Cortex of kidney (tissue), 1 donor: ENCODE results near the gene RTN4.

Experiments used
- DNase-seq: peaks from one replicate; lab custom pipeline; 2025; lab: John Stamatoyannopoulos, UW

The RTN4 gene

DNA sequence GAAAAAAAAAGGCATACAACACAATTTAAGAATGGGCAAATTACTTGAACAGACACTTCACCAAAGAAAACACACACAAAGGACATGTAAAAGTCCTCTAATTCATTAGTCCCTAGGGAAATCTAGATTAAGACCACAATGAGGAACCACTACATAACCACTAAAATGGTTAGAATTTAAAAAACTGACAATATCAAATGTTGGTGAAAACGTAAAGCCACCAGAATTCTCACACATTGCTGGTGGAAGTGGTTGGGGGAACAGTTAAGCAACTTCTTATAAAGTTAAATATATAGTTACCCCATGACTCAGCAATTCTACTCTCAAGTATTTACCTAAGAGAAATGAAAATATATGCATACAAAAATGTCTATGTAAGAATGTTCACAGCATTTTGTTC lies 11.8 kb downstream of the RTN4 start:
- no peak for DNase-seq

DNA sequence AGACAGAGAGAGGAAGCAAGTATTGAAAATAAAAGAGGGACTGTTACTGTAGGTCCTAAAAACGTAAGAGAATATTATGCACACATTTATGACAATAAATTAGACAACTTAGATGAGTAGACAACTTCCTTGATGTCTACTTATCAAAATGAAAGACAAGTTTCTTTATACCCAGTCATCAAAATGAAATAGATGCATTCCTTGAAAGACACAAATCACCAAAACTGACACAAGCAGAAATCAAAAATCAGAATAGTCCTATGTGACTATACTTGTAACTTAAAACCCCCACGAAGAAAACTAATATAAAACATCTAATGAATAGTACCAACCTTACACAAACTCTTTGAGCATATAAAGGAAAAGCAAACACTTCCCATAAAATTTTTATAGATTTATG lies 14.5 kb downstream of the RTN4 start:
- DNase-seq, result no peak

DNA sequence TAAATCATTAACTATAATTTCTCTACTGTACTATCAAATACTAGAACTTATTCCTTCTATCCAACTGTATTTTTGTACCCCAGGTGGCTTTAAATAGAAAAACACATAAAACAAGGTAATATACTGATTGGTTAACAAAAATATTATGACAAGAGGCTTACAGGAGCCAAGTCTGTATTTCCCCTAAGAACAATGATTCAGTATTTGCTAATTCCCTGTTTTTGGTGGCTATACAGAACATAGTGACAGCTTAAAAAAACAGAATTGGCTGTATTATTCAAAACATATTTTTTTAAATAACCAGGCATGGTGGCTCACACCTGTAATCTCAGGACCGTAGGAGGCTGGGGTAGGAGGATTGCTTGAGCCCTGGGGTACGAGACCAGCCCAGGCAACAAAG lies 16.3 kb downstream of the RTN4 start:
- DNase-seq, result no peak

GRCh38 chr2:55033076-55033742 lies 17.0 kb downstream of the RTN4 start:
- DNase-seq, result no peak

DNA sequence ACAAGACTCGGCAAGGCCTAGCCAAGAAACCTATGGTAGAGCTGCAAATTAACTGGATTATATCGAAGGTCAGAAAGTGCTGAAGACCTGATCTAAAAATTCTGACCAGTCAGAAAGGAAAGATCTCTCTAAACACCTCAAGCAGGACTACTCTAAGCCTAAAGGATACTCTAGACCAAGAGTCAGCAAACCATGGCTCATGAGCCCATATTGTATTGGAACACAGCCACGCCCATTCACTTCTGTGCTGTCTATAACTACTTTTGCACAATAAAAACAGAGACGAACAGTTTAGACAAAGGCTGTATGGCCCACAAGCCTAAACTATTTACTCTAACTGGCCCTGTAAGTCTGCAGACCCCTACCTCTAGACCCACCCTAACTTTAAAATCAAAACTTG lies 18.7 kb downstream of the RTN4 start:
- DNase-seq, result no peak

DNA sequence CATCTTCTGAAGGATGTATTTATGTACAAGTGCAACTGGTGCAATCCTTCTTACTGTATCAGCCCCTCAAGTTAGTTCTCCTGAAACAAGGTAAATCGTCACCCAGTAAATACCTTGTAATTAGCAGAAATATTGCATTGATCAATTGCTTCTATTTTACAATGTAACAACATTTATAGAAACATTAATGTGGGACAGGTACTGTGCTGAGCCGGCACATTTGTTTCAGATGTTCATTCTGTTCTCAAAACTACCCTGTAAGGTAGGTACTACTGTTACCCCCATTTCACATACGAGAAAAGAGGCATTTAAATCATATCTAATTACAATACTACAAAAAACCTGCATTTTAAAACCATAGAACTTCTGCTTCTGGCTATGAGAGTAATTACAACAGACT lies 19.5 kb downstream of the RTN4 start:
- no peak for DNase-seq

DNA sequence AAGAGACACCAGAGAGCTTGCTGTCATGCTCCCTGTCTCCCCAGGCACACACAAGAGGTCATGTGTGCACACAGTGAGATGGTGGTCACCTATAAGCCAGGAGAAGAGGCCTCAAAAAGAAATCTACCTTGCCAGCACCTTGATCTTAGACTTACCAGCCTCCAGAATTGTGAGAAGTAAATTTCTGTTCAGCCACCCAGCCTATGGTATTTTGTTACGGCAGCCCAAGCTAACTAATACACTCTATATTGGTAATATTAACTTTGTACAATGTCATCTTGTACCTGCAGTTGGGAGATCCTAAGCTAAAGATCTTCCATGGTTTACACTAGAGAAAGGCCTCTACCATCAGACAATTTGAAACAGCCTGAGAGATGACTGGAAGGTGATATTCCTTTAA lies 21.2 kb downstream of the RTN4 start:
- no peak for DNase-seq

- no peak for DNase-seq
Measured at GRCh38 chr2:55027226-55027625, 23.0 kb downstream of the RTN4 start.

- DNase-seq, result no peak
Measured at GRCh38 chr2:55026202-55026601, 24.0 kb downstream of the RTN4 start.

GRCh38 chr2:55025627-55026026 lies 24.6 kb downstream of the RTN4 start:
- no peak for DNase-seq

DNA sequence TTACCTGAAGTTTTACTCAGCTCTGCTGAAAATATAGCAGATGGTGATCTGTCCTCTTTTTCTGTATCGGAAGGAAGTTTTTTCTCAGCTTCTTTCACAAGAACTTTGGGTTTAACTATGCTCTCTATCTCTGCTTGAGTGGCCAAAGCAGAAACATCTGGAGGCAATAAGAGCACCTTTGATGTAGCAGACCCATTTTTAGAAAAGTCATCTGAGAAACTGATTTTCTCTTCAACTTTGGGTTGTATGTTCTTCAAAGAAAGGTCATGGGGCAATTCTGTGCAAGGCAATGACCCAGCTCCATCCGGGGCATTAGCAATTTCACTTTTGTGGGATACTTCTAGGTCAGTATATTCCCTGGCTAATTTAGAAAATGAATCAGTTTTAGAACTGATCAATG lies 25.2 kb downstream of the RTN4 start:
- DNase-seq, result no peak

DNA sequence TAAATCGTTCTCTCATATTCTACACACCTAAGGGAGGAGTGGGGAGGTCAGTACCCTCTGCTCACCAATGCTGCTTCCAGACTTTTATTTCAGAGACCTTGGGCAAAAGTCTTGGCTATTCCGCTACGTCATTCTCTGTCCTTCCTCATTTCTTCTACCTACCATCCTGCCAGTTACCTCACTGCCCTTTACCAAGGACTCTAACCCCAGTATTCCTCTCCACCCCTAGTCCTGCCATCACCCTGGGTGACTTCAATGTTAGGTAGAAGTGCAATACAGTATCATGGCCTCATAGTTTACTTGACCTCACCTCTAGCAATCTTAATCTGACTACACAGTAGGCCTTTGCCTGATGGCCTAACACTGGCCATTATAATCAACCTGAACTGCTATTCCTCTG lies 27.8 kb downstream of the RTN4 start:
- no peak for DNase-seq

DNA sequence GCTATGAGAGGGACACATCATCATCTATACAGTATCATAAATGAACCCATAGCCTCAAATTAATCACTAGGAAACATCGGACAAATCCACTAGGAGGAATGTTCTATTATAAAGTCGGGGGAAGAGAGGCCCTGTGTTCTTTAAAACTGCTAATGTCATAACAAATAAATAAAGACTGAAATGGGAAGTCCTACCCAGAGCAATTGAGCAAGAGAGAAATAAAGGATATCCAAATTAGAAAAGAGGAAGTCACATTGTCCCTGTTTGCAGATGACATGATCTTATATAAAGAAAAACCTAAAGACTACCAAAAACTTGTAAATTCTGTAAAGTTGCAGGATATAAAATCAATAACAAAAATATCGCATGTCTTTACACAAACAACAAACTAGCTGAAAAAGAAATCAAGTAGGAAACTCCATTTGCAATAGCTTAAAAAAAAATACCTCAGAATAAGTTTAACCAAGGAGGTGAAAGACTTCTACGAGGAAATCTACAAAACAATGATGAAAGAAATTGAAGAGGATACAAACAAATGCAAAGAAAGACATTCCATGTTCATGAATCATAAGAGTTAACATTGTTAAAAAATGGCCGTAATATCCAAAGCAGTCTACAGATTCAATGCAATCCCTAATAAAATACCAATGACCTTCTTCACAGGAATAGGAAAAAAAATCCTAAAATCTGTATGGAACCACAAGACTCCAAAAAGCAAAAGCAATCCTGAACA lies 30.6 kb downstream of the RTN4 start:
- no peak for DNase-seq

DNA sequence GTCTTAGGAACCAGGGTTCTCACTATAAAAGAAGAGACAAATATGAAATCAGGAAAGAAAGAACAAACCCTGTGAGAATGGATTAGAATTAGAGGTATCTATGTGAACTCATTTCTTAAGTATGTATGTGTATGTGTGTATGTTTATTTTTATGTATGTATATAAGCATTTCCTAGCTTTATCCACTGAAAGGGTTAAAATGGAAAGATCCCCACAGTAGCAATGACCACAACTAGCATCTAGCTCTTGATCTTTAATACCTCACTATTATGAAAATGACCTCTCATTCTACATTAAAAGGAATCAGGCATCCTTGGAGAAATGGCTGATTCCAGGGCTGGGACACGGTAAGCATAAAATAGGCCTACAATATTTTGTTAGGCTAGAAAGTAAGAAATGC lies 31.6 kb downstream of the RTN4 start:
- no peak for DNase-seq

GRCh38 chr2:55017880-55018279 lies 32.4 kb downstream of the RTN4 start:
- DNase-seq, result no peak

DNA sequence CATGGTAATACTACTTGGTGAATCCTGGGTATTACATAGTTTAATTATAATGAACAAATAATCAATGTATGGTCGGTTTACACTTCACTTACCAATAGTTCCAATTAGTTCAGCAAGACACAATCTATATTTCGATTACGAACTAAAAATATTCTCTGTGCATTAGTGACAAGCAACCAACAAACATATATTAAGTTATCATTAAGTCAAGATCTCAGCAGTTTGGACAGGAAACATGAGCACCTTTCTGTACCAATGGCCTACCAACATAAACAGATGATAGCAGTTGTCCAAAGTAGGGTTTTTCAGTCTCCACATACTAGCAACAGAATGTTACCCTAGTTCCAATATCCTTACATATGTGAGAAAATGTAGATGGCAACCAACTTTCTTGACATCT lies 32.8 kb downstream of the RTN4 start:
- no peak for DNase-seq

DNA sequence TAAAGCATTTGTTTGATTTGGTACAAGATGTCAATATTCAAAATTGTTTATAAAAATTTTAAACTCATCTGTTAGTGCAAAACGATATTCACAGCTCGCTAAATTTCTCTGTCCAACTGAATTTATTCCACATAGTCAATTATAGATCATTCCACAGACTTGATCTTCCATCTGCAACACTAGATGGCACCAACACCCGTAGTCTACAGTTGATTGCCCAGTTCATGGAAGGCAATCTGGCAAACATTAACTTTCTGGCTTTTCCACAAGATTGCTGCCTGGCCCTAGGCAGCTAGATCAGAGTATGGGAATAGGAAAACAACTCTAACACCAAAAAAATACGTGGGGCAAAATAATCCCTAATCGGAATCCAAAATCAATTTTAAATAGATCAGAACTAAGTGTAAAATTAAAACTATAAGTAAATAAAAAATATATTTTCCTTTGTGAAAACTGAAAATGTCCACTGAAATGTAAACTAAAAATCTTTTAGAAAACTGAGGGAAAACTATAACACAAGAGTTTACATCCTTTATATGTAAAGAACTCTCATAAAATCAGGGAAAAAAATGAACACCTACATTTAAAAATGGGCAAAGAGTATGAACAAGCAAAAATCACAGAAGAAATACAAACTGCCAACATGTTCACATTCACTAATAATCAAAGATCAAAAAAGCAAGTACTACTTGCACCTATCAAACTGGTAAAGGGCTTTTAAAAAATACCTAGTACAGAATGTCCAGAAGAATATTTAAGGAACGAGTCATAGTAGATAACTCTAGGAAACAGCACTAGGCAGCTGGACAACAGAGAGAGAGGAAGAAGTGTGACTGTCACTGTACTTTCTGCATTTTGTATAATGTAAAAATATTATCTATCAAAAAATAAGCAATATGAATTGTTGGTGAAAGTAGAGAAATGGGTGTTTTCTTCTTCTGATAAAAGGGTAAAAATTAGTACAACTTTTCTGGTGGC lies 35.0 kb downstream of the RTN4 start:
- DNase-seq, result no peak

DNA sequence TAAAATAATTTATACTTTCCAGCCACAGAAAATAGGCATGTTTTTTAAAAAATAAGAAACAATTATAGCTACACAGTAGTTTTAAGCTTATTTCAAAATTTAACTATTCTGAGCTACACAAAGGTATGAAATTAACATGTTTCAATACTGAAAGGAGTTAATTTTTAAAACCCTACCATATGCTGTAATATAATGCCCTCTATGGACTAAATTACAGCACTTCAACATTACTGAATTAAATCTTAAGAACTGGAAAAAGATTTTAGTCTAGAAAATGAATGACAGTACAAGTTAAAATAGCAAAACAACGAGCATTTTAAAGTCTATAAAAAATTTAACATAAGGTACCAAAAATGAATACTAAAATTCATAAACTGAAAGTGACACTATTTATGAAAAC lies 36.3 kb downstream of the RTN4 start:
- no peak for DNase-seq

DNA sequence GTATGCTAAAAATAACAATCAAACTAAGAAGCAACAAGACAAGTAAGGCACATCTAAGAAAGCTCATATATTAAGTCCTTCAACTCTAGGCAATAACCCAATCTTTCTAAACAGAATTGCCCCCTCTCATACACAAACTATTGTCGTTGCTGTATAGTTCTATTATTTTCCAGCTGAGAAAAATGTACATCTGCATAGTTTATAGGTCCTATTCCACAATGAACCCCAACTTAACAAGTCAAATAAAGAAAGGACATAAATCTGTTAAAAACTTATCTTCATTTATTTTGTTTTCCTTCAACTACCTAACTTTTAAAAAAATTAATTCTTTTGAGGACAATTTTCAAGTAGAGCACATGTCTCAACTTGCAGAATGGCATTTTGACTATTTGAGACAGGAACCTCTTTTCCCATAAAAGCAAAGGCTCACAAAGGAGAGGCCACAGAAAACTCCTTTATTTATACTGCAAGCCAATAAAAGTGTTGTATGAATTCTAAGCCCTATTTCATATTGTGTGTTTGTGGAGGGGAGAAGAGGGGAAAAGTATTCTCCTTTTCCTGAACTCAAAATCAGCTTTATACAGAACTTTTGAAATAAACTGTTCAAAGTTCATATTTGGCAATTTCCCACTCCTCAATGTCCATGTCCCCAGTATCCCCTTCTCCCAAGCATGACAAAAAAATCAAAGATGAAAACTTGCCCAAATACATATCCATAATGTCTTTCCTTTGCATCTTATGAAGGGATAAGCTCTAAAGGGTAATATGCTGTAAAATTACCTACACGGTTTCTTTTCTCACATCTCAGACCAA lies 37.4 kb downstream of the RTN4 start:
- DNase-seq, result no peak

DNA sequence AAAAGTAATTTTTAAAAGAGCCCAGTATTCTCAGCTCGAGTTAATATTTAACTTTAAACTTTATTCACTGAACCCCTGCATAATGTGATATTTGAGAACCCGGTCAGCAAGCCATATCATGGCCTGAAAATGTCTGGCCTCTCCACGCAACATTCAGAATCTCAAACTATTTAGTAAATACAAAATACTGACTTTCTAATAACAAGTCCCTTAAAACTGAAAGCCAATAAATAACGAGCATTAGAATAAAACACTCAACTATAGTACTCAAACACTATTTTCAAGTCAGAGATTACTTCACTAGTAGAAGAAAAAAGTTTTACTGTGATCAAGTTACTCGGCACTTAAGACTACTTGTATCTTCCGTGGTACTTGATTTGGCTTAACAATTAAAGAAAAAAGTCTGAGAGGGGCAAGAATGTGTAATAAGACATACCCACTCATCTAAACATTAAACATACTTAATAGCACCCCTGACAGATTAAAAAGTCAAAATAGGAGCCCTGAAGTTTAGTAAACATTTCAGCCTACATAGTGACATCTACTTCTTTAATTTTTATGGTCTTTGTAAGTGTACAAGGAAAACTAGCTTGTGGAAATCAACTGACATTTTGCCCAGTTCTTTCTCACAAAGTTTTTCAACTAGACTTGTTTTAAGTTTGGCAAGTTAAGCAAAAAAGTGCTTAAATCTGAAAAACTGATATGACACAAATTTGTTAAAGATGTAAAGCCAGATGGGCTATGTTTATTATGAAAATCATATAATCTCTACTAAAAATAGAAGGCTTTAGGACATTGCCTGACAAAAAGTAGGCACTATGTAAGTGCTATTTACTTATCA lies 38.2 kb downstream of the RTN4 start:
- no peak for DNase-seq

DNA sequence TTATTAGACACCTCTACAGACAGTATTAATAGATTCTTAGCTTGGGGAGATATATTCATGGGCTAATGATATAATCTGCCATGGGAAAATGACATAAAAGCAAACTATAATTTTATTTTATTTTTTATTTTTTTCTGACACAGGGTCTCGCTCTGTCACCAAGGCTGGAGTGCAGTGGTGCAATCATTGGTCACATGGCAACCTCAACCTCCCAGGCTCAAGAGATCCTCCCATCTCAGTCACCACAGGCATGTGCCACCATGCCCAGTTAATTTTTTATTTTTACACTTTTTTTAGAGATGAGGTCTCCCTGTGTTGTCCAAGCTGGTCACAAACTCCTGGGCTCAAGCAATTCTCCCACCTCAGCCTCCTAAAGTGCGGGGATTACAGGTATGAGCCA lies 39.3 kb downstream of the RTN4 start:
- DNase-seq, result no peak
